ENCODE results near the gene CNMD.

The CNMD gene

DNA sequence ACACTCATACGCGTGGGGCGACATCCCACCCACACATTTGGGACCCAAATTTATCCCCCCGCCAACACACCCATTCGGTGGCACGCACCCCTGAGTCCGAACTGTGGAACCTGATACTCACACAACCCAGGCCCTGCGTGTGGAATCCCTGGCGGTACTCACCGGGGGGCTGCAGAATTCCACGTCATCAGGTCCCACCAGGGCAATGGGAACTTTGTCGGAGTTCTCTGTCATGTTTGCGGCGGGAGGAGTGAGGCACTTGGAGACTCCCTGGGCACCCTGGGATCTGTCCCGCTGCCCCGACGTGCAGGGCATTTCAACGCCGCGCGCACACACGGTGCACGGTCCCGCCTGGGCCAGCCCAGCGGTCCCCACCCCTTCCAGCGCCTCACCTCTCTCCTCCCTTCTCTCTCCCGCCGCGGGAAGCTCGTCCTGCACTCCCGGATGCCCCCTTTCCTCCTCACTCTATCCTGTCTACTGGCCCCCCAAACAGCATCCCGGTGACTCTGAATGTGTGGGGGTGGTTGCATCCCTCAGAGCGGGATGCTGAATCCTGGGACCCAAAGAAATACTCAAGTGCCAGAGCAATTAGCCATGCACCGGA, at the start of gene CNMD:
Gene CNMD, minus strand, starts transcription at position 353 of the 604 bp plus-strand sequence. Its CDS starts 119 bp downstream, at position 234.
- no peak for DNase-seq

DNA sequence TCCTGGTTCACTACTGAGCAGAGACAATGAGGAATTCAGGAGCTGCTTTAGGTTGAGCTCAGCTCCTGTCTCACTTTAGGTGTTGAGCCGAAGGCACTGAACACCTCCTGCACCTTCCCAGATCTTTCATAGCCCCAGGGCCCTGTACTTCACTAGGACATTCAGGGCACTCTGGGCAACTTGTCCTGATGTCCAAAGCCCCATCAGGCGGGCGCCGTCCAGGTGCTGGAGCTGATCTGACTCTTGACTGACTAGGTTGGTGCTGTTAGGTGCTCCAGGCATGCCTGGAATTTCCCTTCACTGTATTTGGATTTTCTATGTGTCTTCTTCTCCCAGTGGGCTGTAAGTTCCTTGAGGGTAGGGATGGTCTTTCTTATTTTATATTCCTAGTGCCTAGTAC, 48.4 kb upstream of the CNMD start:
- no peak for DNase-seq

DNA sequence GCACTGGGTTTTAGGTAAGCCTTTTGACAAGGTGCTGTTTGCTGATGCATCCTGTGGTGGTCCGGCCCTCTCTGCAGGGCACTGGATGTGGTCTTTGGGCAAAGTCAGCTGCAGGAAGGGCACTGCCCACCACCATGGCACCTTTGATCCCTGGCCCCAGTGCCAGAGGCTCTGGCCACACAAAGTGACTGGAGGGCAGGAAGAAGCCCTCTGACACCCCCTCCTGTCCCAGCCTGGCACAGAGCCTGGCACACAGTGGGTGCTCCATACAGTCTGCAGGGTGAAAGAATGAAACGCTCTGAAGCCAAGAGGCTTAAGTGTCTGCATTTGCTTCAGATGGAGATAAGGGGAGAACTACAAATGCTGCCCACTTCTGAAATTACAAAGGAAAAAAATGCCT, 47.6 kb upstream of the CNMD start:
- DNase-seq, result no peak

DNA sequence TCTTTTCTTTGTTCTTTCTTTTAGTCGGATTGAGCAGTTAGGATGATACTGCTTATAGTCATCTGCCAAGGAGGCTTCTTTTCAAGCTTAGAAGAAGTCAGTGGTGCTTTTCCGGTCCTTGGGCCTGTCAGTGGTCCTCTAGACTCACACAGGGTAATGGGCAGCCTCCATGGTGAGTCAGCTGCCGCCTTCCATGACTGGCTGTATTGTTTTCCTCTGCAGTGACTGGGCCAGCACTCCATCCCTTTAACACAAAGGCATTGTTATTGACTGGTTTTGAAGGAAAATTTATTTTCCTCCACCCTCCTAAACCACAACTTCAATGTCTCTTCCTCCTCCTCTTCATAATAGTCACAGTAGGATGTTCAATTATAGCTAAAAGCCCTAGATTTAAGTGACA, 47.1 kb upstream of the CNMD start:
- no peak for DNase-seq

DNA sequence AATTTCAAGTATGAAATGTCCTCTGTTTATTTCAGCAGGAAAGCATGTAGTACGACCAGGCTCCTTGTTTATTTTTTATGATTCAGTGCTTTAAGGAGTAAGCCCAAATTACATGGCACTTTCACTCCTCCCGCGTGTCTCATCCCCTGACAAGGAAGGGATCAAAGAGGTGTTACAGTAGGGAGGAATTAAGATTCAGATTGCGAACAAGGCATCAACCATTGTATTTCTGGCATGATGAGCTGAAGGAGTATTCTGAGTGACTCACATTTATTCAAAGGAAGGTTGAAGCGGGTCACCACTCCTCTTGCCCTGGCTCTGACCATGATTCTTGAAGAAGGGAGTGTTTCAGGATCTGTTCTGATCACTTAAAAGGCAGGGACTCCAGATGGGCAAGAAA, 46.1 kb upstream of the CNMD start:
- no peak for DNase-seq

DNA sequence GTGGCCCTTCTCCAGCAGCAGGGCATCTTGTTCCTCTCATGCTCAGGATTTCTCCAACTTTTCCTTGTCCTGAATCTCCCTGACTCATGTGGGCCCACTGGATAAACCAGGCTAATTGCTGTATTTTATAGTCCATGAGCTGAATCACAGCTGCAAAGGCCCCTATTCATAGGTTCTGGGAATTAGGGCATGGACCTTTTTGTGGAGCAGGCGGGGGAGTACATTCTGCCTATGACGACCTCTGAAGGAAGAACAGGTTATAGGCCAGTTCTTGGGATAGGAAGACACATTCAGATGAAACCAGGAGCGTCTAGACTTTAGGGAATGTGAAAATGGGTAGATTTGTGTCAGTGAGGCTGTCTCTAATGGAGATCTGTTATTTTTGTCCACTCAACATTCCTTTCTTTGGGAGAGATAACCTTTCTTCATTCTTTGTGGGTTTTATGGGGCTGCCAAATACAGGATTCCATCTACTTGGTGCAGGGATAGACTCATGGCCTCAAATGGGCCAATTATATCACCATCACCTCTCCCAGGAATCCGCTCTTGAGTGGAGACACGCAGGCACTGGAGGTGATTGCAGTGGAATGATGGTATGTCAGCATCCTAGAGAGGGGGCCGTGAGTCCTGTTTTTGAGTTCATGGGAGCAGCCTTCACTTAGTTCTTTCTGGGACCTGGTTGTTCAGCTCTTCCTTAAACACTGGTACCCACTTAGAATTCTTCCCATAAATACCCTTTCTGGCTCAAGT, 45.1 kb upstream of the CNMD start:
- no peak for DNase-seq

DNA sequence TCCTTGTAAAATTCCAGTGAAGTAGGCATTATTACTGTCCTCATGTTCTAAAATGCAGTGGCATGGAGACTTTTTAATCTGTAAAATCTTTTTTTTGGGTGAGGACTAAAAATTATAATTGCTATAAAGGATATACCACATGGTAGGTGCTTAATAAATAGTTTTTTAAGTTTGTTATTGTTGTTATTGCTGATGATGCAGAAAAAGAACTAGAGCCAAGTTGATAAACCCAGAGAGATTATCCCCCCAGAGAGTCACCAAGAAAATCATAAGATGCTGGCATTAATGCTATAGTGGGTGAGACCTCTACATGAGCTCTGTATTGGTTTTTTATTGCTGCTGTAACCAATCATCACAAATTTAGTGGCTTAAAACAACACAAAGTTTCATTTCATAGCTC, 44.3 kb upstream of the CNMD start:
- DNase-seq, result no peak

DNA sequence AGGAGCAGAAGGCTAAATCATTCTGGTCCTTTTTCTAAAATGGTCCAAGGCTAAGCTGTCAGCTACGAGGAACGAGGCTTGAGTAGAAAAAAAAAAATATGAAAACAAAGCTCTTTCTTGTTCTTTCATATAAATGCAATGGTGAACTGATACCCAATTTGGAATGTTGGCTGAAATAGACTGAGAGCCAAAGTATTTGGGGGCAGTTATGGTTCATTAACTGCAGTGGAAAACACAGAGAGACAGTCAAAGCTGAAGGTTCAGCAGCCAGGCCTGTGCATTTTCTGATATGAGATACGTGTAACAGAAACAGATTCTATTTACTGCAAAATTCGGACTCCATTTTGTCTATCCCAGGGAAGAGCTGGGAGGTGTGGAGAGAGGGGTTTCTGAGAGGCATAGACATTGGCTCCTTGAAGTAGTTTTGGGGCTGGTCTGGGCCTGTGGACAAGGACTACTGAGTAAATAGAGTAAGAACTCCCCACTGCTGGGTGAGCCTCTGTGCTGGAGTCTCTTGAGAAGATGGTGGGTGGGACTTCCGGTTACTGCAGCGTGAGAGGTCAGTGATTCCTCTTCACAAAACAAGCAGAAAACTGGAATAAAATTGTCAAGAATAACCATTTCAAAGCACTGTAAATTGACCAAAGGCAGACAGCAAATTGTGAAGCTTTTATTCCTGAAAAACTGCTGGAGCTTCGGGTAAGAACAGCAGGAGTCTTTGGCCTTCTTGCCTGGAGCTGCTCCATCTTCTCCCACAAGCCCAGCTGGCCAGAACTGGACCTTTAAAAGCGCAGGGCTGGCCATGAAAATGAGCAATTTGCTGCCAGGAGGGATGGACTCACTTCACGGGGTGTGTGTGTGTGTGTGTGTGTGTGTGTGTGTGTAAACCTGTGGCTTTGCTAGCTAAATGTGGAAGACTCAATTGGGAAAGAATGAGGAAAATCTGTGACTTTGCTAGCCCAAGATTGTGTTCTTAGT, 43.1 kb upstream of the CNMD start:
- DNase-seq, result no peak

DNA sequence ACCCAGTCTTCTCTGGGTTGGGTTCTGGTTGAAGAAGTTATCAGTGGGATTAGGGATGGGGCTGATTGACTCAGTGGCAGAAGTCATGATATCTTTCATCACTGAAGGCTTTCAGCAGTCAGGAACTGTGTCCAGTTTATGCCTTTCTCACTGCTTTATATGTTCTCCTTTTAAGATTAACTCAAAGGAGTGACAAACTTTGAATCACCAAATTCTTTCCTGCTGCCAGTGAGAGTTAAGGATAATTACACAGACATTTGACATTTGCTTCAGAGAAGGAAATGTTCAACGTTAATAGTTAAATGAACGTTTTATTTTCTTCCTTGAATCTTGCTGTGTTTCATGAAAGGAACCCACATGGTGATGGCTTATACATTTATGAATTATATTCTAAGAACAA, 41.0 kb upstream of the CNMD start:
- DNase-seq, result no peak

DNA sequence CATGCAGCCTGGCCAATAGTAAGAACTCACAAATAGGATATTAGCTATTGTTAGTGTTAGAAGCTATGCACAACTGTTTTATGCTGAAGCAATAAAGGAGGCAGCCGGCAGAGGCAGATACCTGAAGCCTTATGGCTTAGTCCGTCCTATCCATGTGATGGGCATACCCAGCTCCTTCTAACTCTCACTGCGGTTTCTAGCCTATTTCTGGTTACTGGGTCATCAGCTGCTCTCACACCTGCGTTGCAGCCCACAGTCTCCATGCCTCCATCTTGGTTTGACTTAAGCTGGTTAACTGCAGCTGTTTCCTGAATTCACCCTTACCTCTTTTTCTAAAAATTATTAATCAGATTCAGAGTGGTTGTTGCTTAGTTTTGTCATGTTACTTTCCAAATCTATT, 40.5 kb upstream of the CNMD start:
- DNase-seq, result no peak

DNA sequence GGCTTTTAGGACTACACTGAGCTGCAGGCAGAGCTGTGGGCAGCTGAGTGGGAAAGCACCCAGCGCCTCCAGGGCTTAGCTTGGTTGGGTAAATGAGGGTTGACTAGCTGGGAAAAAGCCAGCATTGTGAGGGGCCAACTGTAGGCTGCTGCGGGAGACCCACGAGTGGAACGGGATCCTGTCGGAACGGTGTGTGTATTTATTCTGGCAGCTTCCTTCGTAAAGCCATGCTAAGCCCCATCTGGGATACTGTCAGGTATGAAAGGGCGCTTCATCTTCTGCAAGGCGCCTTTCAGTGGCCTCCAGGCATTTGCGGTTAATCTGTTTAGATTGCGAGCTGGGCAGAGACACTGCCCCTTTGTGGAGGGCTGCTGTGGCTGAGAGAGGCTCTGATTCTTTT, 39.5 kb upstream of the CNMD start:
- DNase-seq, result no peak

DNA sequence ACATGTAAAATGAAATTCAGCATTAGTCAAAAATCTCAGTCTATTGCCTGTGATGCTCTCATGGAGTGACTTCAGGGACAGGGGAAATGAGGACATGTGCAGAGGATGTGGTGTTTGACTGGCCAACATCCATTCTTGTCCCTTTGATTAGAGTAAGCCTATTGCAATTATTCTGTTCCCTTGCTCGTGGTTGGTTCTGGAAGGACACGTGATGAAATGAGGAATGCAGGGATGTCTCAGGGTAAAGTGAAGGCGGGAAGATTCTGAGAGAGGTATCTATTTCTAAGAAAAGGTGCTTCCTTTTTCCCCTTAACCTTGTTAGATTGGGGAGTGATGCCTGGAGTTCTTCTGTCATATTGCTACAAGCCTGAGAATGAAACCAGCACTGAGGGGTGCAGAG, 37.1 kb upstream of the CNMD start:
- no peak for DNase-seq

DNA sequence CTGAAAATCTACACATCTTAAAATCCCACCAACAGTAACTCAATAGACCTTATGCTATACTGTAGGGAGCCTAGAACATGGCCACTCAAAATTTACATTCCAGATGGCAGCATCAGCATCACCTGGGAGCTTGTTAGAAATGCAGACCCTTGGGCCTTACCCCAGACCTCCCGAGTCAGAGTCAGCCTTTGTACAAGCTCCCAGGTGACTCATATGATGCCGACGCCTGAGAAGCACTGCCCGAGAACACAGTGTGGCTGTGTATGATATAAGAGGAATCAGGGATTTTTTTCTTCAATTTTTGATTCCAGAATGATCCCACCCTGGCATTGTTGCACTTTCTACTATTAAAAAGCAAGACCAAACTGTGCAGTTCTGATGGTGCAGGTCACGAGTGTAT, 35.9 kb upstream of the CNMD start:
- DNase-seq, result no peak

DNA sequence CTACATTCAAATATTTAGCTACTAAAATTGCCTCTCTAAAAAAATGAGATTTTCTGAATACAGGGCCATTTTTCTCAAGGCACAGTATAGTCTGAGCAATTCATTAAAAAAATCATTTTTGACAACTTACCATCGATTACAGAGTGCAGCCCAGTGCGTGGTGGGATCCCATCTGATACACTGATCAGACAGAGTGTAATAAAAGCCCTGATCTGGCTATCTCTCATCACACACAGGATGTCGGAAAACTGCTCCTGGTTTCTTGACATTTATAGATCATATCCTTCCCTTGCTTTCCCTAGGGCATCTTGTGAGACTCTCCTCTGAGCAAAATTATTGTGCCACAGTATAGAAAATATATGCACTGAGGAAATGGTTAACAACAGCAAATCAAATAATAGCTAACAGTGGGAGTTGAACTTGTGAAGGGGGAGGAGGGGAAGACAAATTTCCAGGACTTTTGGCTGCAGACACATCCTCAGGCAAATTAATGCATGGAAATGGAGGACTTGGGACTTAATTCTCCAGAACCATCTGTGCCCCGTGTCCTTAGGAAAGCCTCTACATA, 28.4 kb upstream of the CNMD start:
- no peak for DNase-seq

DNA sequence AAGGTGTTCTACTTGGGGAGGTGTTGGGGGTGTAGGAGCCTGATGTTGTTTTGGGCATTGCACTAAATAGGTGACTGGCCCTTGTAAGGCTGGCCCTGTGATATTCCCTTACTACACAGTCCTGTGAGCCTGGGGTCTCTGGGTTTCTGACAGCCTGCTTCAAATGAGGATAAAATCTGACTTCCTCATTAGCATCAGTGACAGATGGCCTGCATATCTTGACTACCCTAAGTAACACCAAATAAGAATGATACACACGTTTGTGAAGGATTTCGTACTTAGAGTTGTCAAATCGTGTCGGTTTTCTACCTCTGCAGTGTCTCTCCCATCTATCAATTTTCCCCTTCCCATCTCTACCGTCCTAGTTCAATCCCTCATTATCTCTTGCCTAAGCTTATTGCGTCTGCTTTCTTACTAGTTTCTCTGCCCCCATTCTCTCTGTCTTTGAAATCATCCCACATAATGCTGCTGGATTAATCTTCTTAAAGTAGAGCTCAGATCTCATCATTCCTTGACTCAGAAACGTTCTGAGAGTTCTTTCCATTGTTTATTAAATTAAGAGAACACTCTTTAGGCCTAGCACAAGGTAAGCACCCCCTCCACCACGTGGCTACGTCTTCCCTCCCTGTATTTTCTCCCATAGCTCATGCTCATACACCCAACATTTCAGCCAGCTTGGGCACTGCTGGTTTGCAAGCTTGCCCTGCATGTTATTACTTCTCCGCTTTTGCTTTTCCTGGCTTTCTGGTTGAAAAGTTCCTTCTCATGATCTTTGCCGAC, 26.2 kb upstream of the CNMD start:
- DNase-seq, result no peak

DNA sequence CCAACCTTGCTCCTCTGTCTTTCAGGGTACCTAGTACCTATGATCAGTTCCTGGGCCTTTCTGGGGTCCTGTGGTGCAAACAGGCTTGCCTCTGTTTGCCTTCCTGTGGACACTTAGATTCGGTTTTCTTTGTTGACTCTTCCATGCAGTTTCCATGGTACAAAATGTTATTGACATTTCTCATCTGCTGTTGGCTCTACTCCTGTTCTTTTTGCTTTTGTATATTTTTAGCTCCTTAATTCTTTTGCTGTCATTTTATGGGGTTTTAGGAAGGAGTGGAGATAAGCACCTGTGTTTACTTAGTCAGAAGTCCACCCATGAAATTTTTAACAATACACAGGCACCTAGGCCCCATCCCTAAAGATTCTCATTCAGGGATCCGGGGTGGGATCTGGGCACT, 20.5 kb upstream of the CNMD start:
- DNase-seq, result no peak

DNA sequence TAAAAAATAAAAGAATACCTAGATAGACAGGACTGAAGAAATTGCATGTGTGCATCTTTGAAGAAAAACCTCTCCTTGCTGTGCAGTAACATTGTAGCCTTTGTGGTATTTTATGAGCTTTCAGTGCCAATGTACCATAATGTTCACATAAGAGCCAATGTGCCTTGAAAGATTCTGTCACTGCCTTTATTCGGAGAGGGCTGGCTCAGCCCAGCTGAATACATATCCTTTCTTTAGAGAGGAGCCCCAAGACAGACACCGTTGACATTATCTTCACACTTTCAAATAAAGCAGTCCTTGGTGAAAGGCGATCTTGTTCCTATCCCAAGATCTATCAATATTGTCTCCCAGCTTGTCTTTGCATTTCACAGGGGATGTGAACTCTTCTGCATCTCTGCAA, 18.5 kb upstream of the CNMD start:
- DNase-seq, result no peak

DNA sequence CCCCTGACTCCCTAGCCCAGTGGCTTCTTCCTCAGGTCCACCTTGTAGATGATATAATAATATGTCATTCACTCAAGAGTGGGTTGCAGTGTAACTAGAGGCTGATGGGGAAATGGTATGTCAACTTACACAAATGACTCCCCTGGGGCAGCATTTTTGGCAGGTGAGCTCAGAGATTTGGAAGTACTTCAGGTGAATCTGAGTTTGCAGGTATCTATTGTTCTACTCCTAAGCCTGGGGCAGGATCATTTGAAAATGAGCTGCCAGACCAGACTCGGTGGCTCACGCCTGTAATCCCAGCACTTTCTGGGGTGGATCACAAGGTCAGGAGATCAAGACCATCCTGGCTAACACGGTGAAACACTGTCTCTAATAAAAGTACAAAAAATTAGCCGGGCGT, 11.6 kb upstream of the CNMD start:
- DNase-seq, result no peak

DNA sequence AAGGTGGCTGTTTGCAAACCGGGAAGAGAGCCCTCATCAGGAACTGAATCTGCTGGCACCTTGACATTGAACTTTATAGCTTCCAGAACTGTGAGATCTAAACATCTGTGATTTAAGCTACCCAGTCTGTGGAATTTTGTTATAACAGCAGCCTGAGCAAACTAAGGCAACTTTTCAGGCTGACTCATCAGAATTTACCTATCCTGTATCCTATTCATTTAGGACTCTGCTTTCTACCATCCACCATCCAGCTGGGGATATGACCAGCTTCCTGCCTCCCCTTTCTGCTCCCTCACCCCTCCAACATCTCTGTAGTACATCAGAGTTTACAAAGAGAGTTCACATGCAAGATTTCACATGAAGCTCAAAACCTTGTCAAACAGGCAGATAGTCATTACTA, 11.1 kb upstream of the CNMD start:
- no peak for DNase-seq

DNA sequence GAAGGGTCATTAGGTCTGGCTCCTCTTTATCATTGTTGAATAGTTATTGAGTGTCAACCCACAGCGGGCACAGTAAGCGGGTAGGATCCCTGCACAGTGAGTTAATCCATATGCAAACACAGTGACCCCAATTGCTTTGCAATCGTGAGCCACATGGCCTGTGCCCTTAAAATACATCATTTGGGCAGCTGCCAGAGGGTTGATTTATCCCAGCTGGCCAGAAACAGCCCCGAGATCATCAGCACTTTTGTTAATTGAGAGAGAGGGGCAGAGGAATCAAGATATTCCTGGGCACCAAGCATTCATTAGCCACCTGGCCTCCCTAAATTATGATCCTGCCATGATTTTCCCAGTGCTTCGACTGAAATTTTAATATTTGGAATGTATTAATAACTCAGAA, 9.8 kb upstream of the CNMD start:
- DNase-seq, result no peak

DNA sequence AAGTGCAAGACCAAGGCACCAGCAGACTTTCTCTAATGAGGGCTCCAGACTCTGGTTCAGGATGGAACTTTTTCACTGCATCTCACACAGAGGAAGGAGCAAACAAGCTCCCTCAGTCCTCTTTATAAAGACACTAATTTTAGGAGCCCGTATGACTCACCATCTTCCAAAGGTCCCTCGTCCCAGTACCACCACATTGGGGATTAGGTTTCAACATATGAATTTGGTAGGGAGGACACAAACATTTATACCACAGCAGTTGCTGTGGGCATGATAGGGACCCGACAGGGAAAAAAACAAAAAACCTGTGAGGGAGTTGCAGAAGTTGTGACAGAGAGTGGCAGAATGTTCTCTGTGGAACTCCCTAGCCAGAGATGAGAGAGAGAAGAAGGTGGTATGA, 6.5 kb upstream of the CNMD start:
- no peak for DNase-seq

DNA sequence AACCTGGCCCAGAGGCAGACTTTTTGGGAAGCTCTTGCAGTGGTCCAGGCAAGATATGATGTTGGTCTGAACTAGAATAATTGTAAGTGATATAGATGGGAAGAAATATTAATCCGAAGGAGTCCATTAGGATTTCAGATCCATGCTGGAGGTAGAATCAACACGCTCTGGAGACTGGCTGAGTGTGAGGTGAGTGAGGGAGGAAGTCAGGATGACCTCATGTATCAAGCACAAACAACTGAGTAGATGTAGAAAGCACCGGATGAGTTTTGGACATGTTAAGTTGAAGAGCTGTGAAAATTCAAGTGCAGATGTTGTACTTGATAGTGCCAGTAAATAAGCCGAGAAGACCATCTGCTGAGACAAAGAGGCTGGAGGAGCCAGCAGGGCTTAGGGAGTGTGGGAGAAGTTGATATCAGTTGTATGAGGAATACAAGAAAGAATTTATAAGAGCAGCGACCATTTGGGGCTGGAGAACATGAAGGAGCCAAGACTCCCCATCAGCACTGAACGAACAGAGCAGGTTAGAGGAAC, 5.3 kb upstream of the CNMD start:
- no peak for DNase-seq
